ENCODE results near the gene ATP2C1.

The ATP2C1 gene

DNA sequence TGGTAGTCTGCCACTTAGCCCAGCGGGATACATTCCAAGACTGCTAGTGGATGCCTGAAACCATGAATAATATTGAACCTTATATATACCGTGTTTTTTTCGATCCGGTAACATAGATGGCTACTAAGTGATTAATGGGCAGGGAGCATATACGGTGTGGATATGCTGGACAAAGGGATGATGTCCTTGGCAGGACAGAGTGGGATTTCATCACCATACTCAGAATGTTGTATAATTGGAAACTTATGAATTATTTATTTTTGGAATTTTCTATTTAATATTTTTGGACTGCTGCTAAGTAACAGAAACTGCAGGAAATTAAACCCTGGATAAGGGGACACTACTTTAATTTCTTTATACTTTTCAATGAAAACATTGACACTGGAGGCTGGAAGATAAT, 79.5 kb downstream of the ATP2C1 start:
- no peak for DNase-seq (ENCODE audit: low read depth)
- H3K4me3 ChIP-seq (ENCODE audit: low read depth, low read length): no peak overlapping the region
- TF ChIP-seq, protein P1, sequence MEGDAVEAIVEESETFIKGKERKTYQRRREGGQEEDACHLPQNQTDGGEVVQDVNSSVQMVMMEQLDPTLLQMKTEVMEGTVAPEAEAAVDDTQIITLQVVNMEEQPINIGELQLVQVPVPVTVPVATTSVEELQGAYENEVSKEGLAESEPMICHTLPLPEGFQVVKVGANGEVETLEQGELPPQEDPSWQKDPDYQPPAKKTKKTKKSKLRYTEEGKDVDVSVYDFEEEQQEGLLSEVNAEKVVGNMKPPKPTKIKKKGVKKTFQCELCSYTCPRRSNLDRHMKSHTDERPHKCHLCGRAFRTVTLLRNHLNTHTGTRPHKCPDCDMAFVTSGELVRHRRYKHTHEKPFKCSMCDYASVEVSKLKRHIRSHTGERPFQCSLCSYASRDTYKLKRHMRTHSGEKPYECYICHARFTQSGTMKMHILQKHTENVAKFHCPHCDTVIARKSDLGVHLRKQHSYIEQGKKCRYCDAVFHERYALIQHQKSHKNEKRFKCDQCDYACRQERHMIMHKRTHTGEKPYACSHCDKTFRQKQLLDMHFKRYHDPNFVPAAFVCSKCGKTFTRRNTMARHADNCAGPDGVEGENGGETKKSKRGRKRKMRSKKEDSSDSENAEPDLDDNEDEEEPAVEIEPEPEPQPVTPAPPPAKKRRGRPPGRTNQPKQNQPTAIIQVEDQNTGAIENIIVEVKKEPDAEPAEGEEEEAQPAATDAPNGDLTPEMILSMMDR (IDR thresholded peaks at IDR 0.05; ENCODE audit: control insufficient read depth, extremely low read depth, insufficient read depth): no peak

DNA sequence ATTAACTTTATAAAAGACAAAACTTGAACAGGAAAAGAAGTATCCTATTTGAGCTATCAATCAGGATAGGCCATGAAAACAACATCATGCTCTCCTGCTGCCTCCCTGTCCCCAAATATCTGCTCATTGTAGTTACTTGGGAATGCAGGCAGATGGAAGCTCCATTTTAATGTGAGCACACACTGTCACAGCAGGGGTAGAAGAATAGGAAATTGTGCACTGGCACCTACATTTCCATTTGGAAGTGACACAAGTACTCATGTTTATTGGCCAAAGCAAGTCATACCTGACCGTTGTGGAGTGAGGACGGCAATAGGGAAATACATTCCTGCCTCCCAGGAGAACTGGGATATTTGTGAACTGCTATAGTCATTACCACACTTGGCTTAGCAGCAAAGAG, 80.3 kb downstream of the ATP2C1 start:
- DNase-seq (ENCODE audit: low read depth): no peak
- H3K4me3 ChIP-seq (ENCODE audit: low read depth, low read length): no peak overlapping the region
- TF ChIP-seq, protein P1 (IDR thresholded peaks at IDR 0.05; ENCODE audit: control insufficient read depth, extremely low read depth, insufficient read depth): no peak

- H3K4me3 ChIP-seq (ENCODE audit: low read depth, low read length): no peak overlapping the region
- DNase-seq (ENCODE audit: low read depth): no peak
- TF ChIP-seq, protein P1 (IDR thresholded peaks at IDR 0.05; ENCODE audit: control insufficient read depth, extremely low read depth, insufficient read depth): no peak
Observed at GRCh38 chr3:130975251-130975650, 81.4 kb downstream of the ATP2C1 start.

- no peak overlapping the region for H3K4me3 ChIP-seq (ENCODE audit: low read depth, low read length)
- TF ChIP-seq, protein P1 (IDR thresholded peaks at IDR 0.05; ENCODE audit: control insufficient read depth, extremely low read depth, insufficient read depth): no peak
Observed at GRCh38 chr3:130976706-130977105, 82.8 kb downstream of the ATP2C1 start.

DNA sequence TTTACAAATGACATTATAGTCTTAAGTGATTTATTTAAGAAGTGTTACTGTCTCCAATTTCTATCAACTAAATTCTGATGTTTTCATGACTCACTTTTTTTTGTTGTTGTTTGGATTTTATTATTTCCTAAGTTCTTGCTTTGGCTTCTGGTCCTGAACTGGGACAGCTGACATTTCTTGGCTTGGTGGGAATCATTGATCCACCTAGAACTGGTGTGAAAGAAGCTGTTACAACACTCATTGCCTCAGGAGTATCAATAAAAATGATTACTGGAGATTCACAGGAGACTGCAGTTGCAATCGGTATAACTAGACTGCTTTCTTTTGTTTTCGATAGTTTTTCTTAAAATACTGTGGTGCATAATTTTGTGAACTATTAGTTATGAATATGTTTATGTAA, 85.2 kb downstream of the ATP2C1 start:
- H3K4me3 ChIP-seq (ENCODE audit: low read depth, low read length): no peak overlapping the region
- TF ChIP-seq, protein P1 (IDR thresholded peaks at IDR 0.05; ENCODE audit: control insufficient read depth, extremely low read depth, insufficient read depth): no peak
- no peak for DNase-seq (ENCODE audit: low read depth)

More at GRCh38 chr3:130976706-130977105, 82.8 kb downstream of the ATP2C1 start:
- no peak for DNase-seq (ENCODE audit: low read depth)

- no peak for DNase-seq (ENCODE audit: low read depth)
- TF ChIP-seq, protein P1 (IDR thresholded peaks at IDR 0.05; ENCODE audit: control insufficient read depth, extremely low read depth, insufficient read depth): no peak
- no peak overlapping the region for H3K4me3 ChIP-seq (ENCODE audit: low read depth, low read length)
Observed at GRCh38 chr3:130981469-130981868, 87.6 kb downstream of the ATP2C1 start.

- TF ChIP-seq, protein P1 (IDR thresholded peaks at IDR 0.05; ENCODE audit: control insufficient read depth, extremely low read depth, insufficient read depth): no peak
- no peak overlapping the region for H3K4me3 ChIP-seq (ENCODE audit: low read depth, low read length)
- no peak for DNase-seq (ENCODE audit: low read depth)
Observed at GRCh38 chr3:130990282-130990681, 96.4 kb downstream of the ATP2C1 start.

All from LNCaP clone FGC (cell line).